Fibroblast of the aortic adventitia (primary cell): Measurements from ENCODE around the gene ITPR1. TPM values are rescaled to one million over a fixed set of nuclear protein-coding genes. Genes with fewer than 3 reads are reported as not detected.

ENCODE experiments used
- DNase-seq: peaks from one replicate; pipeline ENCODE4 v3.0.0-alpha.2; 2010; ENCODE audit warnings: low read depth
- H3K4me3 ChIP-seq: 2 replicates; pipeline ENCODE4 v1.5.1; 2011; ENCODE audit warnings: low read depth, mild to moderate bottlenecking, control low read depth, low read length, moderate library complexity
- CTCF ChIP-seq: IDR thresholded peaks from 2 replicates; pipeline ENCODE4 v1.5.1; 2011; ENCODE audit warnings: mild to moderate bottlenecking, low read length, control low read depth, inconsistent platforms; ENCODE audit not compliant: insufficient read depth
- total RNA-seq: library from RNA; depleted of rRNA; stranded (reverse); fragments of >200 nt; gene quantifications from 2 replicates; pipeline ENCODE4 v1.2.3, GENCODE V29; 2012; ENCODE audit warnings: low replicate concordance

ITPR1 gene
- total RNA-seq, 1 donor, result 8.9 TPM

- peak; percentile 34 for DNase-seq
- no peak overlapping the region for H3K4me3 ChIP-seq
- no peak for TF ChIP-seq CTCF
These were observed 233.4 kb downstream of the ITPR1 start for GRCh38 chr3:4726549-4726948.

- no peak overlapping the region for H3K4me3 ChIP-seq
- no peak for DNase-seq
- no peak for TF ChIP-seq CTCF
These were observed 236.2 kb downstream of the ITPR1 start for GRCh38 chr3:4729061-4729973.

DNA sequence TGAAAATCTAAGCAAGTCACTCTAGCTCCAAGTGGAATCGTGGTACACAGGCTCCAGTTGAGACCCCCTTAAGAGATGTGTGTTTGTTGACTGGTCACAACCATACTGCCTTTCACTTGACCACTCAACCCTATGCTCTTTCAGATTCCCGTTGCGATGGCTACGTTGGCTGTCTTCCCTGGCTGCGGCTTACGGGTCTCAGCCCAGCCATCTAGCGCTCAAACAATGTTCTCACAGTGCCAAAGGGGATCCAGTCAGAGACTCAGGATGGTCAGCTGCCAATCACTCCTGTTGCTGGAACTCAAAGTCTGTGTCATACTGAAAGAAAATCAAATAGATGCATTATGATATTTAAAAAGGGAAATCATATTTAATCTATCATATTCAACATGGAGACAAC lies 237.6 kb downstream of the ITPR1 start:
- DNase-seq, result no peak
- TF ChIP-seq CTCF, result no peak
- no peak overlapping the region for H3K4me3 ChIP-seq

- no peak overlapping the region for H3K4me3 ChIP-seq
- no peak for TF ChIP-seq CTCF
- DNase-seq, result no peak
These were observed 238.5 kb downstream of the ITPR1 start for GRCh38 chr3:4731543-4732111.

GRCh38 chr3:4732925-4733324 lies 239.8 kb downstream of the ITPR1 start:
- DNase-seq, result no peak
- no peak for TF ChIP-seq CTCF
- no peak overlapping the region for H3K4me3 ChIP-seq

DNA sequence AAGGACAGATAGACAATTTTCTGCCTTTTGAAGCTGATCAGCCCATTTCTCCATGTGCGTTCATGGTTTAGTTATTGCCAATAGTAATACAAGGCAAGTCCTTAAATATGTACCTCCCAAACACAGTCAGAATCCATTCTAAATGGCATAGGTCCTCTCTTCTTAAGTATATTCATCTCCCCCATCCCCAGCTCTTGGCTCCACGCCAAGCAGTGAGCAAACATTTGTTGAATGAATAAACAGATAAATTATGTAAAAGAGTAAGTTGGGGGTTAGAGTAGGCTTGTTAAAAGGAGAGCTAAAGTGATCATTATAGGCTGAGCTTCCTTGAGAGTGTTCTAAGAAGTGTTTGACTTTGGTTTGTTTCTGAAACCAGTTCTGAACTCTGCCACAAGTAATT lies 241.3 kb downstream of the ITPR1 start:
- TF ChIP-seq CTCF, result no peak
- no peak for DNase-seq
- no peak overlapping the region for H3K4me3 ChIP-seq
